MCF 10A (cell line): ENCODE measurements around the gene IGSF9B. TPM values are rescaled to one million over a fixed set of nuclear protein-coding genes. Genes with fewer than 3 reads are reported as not detected.

Source experiments
- BruUV-seq: library from RNA; stranded (reverse); fragments of 400-500 nt; replicated peaks from 2 replicates; lab custom pipeline; 2021; lab: Mats Ljungman, UMichigan
- CTCF ChIA-PET: fragments of 300-600 bp; sonication (Branson Sonifier 250); formaldehyde crosslinking; extraction: SDS; loops from one replicate; lab custom pipeline; 2021; ENCODE audit warnings: antibody characterized with exemption, inconsistent platforms; lab: Yijun Ruan, JAX
- POLR2A ChIA-PET: fragments of 300-600, 350-650 bp; sonication (Branson Sonifier 250); formaldehyde crosslinking; extraction: SDS; loops from one replicate; lab custom pipeline; 2020; ENCODE audit warnings: antibody characterized with exemption, inconsistent platforms; lab: Yijun Ruan, JAX
- DNase-seq: peaks from one replicate; pipeline ENCODE4 v3.0.0-alpha.2; 2018; ENCODE audit not compliant: unreplicated experiment
- H3K27ac Mint-ChIP-seq: one replicate; pipeline ENCODE4 v1.8.0; 2022; ENCODE audit warnings: mild to moderate bottlenecking, low read depth, mixed read lengths; ENCODE audit not compliant: unreplicated experiment
- H3K27me3 Mint-ChIP-seq: one replicate; pipeline ENCODE4 v1.8.0; 2022; ENCODE audit warnings: mixed read lengths; ENCODE audit not compliant: insufficient read depth, unreplicated experiment
- H3K36me3 Mint-ChIP-seq: one replicate; pipeline ENCODE4 v1.8.0; 2022; ENCODE audit warnings: mild to moderate bottlenecking, moderate library complexity, mixed read lengths; ENCODE audit not compliant: insufficient read depth, unreplicated experiment
- H3K4me1 Mint-ChIP-seq: one replicate; pipeline ENCODE4 v1.8.0; 2022; ENCODE audit warnings: mixed read lengths; ENCODE audit not compliant: insufficient read depth, unreplicated experiment
- H3K4me3 Mint-ChIP-seq: one replicate; pipeline ENCODE4 v1.8.0; 2022; ENCODE audit warnings: mild to moderate bottlenecking, moderate library complexity, mixed read lengths; ENCODE audit not compliant: unreplicated experiment
- H3K9me3 Mint-ChIP-seq: one replicate; pipeline ENCODE4 v1.8.0; 2022; ENCODE audit warnings: mixed read lengths; ENCODE audit not compliant: unreplicated experiment
- intact Hi-C: fragments of 100-400 bp; cut with micrococcal nuclease; formaldehyde crosslinking; loops from 2 replicates; pipeline ENCODE4 v1.14.1; 2022
- total RNA-seq: library from RNA; stranded (reverse); gene quantifications from 2 replicates; pipeline ENCODE4 v1.2.3, GENCODE V29; 2022
- TF ChIP-seq, protein P1 (sequence below): fragments of 200-600 bp; IDR thresholded peaks from one replicate; pipeline ENCODE4 v1.8.0; 2022; ENCODE audit warnings: antibody characterized with exemption, mild to moderate bottlenecking; ENCODE audit not compliant: unreplicated experiment

Gene IGSF9B
- total RNA-seq, 1 experiment from 2014 or later: 13.9 TPM

DNA sequence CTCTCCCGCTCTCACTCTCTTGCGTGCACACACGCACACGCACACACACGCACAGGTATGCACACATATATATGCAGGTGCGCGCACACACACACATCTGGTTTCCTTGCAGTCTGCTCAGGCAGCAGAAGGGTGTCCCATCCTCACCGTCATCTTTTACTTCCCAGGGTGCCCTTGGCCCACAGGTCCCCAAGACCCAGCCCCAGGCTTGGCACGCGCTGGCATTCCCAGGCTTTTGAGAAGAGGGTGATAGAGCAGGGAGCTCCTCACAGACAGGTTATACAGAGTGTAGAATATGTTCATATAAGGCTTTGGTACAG, 59.5 kb downstream of the IGSF9B start:
- H3K36me3 Mint-ChIP-seq: peaks cover 6% of the 10 kb centered on the region
- no peaks in the 10 kb centered on the region for H3K4me1 Mint-ChIP-seq
- no peak overlapping the region for H3K27ac Mint-ChIP-seq
- ChIA-PET CTCF (interaction anchor here (0.5 to 0.6 kb wide), 2 partner anchors 22 to 107 kb away, joined by 3 read pairs; no protein-coding TSS in a partner anchor), POLR2A (no interaction called here)
- no TSS peak for BruUV-seq
- no peaks in the 10 kb centered on the region for H3K9me3 Mint-ChIP-seq
- no peak for DNase-seq
- TF ChIP-seq, protein P1, sequence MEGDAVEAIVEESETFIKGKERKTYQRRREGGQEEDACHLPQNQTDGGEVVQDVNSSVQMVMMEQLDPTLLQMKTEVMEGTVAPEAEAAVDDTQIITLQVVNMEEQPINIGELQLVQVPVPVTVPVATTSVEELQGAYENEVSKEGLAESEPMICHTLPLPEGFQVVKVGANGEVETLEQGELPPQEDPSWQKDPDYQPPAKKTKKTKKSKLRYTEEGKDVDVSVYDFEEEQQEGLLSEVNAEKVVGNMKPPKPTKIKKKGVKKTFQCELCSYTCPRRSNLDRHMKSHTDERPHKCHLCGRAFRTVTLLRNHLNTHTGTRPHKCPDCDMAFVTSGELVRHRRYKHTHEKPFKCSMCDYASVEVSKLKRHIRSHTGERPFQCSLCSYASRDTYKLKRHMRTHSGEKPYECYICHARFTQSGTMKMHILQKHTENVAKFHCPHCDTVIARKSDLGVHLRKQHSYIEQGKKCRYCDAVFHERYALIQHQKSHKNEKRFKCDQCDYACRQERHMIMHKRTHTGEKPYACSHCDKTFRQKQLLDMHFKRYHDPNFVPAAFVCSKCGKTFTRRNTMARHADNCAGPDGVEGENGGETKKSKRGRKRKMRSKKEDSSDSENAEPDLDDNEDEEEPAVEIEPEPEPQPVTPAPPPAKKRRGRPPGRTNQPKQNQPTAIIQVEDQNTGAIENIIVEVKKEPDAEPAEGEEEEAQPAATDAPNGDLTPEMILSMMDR: no peak
- H3K27me3 Mint-ChIP-seq: peaks cover 7% of the 10 kb centered on the region
- H3K4me3 Mint-ChIP-seq: no peak overlapping the region
- intact Hi-C loops: no loop called here

DNA sequence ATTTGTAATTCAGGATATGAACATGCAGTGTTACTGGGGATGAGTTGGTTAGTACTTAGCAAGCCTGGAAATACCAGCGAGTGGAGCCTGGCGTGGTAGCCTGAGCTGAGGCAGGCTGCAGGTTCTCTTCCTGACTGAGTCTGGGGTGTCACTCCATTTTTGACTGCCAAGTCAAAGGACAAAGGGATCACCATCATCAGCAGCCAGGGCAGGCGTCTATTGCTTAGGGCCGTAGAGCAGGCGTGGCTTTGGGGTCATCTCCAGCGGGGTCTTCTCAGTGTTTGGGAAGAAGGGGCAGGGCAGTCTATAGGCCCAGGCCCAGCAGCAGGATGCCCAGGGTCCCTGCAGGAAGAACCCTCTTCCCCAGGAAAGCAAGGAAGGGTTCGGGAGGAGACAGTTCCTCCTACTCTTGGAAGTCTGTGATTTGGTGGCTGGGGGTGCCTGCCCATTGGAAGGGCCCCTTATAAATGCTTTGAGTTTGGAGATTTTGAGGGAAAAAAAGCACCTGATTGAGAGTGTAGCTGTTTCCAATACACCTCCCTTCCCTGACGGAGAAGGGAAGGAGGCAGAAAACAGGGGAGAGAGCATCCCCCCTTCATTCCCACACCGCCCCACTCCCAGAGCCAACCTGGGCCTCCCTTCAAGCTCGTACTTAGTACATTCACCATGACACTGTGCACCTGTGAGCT, 60.0 kb downstream of the IGSF9B start:
- Mint-ChIP-seq H3K27me3 (peaks cover 12% of the 10 kb centered on the region), H3K4me3 (no peak overlapping the region), H3K36me3 (peaks cover 6% of the 10 kb centered on the region), H3K9me3 (no peaks in the 10 kb centered on the region), H3K4me1 (no peaks in the 10 kb centered on the region), H3K27ac (no peak overlapping the region)
- ChIA-PET CTCF (interaction anchor here (0.5 to 0.6 kb wide), 2 partner anchors 23 to 108 kb away, joined by 3 read pairs; no protein-coding TSS in a partner anchor), POLR2A (no interaction called here)
- TF ChIP-seq, protein P1: no peak
- intact Hi-C loops: no loop called here
- DNase-seq: no peak
- no TSS peak for BruUV-seq

DNA sequence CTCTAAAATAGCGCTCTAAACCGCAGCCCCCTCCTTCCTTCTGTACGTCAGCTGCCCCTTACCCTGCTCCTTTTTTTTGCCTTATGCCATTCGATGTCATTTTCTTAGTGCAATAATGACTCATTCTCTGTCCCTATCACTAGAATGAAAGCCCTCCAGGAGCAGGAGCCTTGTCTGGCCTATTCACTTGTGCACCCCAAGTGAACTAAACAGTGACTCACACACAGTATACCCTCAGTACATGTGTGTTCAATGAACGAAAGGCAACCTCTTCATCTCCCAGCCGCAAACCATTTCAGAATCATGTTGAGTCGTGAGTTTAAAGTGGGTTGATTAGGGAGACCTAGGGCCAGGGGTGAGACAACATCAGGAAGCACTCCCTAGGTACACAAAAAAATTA, 60.7 kb downstream of the IGSF9B start:
- BruUV-seq: no TSS peak
- intact Hi-C loops: no loop called here

DNA sequence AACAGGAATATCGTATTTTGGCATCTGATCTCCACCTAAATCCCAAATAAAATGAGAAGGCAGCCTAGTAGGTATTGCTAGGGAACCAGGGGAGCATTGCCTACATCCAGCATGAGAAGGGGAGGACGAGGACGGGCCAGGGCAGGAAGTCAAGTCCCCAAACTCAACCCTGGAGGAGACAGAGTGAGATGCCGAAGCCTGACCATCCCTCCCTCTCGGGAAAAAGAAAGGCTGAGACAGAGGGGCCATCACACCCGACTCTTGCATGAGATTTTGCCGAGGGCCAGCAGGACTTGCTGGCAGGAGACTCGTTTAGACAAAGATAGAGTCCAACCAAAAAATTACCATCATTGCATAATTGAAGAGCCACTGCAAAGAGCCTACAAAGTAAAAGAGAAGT, 61.2 kb downstream of the IGSF9B start:
- CTCF ChIA-PET: no interaction called here
- Mint-ChIP-seq H3K27ac (no peak overlapping the region), H3K9me3 (no peaks in the 10 kb centered on the region), H3K36me3 (peaks cover 6% of the 10 kb centered on the region), H3K27me3 (peaks cover 24% of the 10 kb centered on the region), H3K4me1 (no peaks in the 10 kb centered on the region), H3K4me3 (no peak overlapping the region)
- no peak for DNase-seq
- BruUV-seq: no TSS peak
- intact Hi-C loops: no loop called here
- POLR2A ChIA-PET: interaction anchor here (0.6 kb wide), 1 partner anchor 26 kb away, joined by 3 read pairs; no protein-coding TSS in a partner anchor
- TF ChIP-seq, protein P1: no peak

More for the DNA sequence above, 60.7 kb downstream of the IGSF9B start:
- ChIA-PET CTCF (no interaction called here), POLR2A (interaction anchor here (0.6 kb wide), 1 partner anchor 26 kb away, joined by 3 read pairs; no protein-coding TSS in a partner anchor)
- Mint-ChIP-seq H3K9me3 (no peaks in the 10 kb centered on the region), H3K4me1 (no peaks in the 10 kb centered on the region), H3K36me3 (peaks cover 6% of the 10 kb centered on the region), H3K27ac (no peak overlapping the region), H3K27me3 (peaks cover 19% of the 10 kb centered on the region), H3K4me3 (no peak overlapping the region)
- TF ChIP-seq, protein P1: no peak
- DNase-seq: no peak
